ENCODE results near the gene CCDC188. TPM values are rescaled to one million over a fixed set of nuclear protein-coding genes. Genes with fewer than 3 reads are reported as not detected.

The CCDC188 gene
- total RNA-seq, 1 experiment from 2014 or later, result not detected

DNA sequence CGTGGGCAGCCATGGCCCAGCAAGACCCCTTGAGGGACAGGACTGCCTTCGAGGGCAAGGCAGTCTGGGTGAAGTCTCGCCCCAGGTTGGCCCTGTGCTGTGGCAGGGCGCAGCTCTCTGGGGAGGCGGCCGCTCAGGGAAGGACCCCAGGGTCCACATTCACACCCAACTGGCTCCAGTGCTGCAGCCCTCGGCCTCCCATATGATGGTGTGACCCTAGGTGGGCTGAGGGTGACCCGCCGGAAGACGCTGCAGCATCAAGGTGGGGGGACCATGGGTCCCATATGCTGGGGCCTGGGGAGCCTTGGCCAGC is 28.0 kb upstream of the CCDC188 start:
- H3K18ac ChIP-seq (ENCODE audit: insufficient read length, low read depth, low read length), result no peak overlapping the region
- WGBS (ENCODE audit: extremely low coverage, insufficient read length, low lambda C conversion rate), result no CpG with 5 or more reads among the region's 10 CpGs
- H2AK5ac ChIP-seq (ENCODE audit: insufficient read length, low read length), result no peak overlapping the region
- no peak for DNase-seq
- no peaks in the 10 kb centered on the region for H3K23me2 ChIP-seq (ENCODE audit: insufficient read length, low read depth, low read length, poor library complexity, severe bottlenecking)
- Mint-ChIP-seq H3K4me3 (no peak overlapping the region), H3K27me3 (ENCODE audit: low read depth) (no peaks in the 10 kb centered on the region; the same call in 1 of the 2 replicates), H3K27ac (no peak overlapping the region), H3K36me3 (ENCODE audit: insufficient read depth in 1 of 3, low read depth in 3 of 3) (no peaks in the 10 kb centered on the region), H3K4me1 (peaks cover 3 to 17% of the 10 kb centered on the region in 2 experiments; a peak in 2 of 4 replicates), H3K9me3 (no peaks in the 10 kb centered on the region; a peak in 1 of 5 replicates)
- no peak overlapping the region for H2BK15ac ChIP-seq (ENCODE audit: low read depth, low read length)
- H2BK20ac ChIP-seq (ENCODE audit: low read depth, low read length, poor library complexity, severe bottlenecking), result no peak overlapping the region
- no peak overlapping the region for H4K91ac ChIP-seq (ENCODE audit: insufficient read length, low read depth, low read length)
- H3K27ac ChIP-seq (ENCODE audit: insufficient read length, low read depth, low read length), result no peak overlapping the region
- TF ChIP-seq, protein P1, sequence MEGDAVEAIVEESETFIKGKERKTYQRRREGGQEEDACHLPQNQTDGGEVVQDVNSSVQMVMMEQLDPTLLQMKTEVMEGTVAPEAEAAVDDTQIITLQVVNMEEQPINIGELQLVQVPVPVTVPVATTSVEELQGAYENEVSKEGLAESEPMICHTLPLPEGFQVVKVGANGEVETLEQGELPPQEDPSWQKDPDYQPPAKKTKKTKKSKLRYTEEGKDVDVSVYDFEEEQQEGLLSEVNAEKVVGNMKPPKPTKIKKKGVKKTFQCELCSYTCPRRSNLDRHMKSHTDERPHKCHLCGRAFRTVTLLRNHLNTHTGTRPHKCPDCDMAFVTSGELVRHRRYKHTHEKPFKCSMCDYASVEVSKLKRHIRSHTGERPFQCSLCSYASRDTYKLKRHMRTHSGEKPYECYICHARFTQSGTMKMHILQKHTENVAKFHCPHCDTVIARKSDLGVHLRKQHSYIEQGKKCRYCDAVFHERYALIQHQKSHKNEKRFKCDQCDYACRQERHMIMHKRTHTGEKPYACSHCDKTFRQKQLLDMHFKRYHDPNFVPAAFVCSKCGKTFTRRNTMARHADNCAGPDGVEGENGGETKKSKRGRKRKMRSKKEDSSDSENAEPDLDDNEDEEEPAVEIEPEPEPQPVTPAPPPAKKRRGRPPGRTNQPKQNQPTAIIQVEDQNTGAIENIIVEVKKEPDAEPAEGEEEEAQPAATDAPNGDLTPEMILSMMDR (conservative IDR thresholded peaks at IDR 0.05), result no peak
- no peak overlapping the region for H2AFZ ChIP-seq (ENCODE audit: low read length)
- H3K9ac ChIP-seq (ENCODE audit: extremely low read depth, insufficient read length, low read length), result no peak overlapping the region
- no peaks in the 10 kb centered on the region for H3K4me1 ChIP-seq (ENCODE audit: insufficient read depth, low read length)
- H4K20me1 ChIP-seq (ENCODE audit: control insufficient read depth, insufficient read depth, insufficient read length), result peaks cover 3% of the 10 kb centered on the region
- H3K4me2 ChIP-seq (ENCODE audit: insufficient read depth, insufficient read length, low read length), result no peak overlapping the region
- H3K79me1 ChIP-seq (ENCODE audit: insufficient read depth, low read depth, low read length, poor library complexity, severe bottlenecking), result no peaks in the 10 kb centered on the region
- H3K4ac ChIP-seq (ENCODE audit: low read depth, low read length), result no peak overlapping the region
- H2BK120ac ChIP-seq (ENCODE audit: low read depth, low read length, poor library complexity, severe bottlenecking), result no peak overlapping the region
- no peak overlapping the region for H3K56ac ChIP-seq (ENCODE audit: insufficient read length, low read depth, low read length)
- H3T11ph ChIP-seq (ENCODE audit: low read length), result no peak overlapping the region
- no peak overlapping the region for H4K8ac ChIP-seq (replicated peaks; ENCODE audit: insufficient read length, low read depth, low read length)
- no peak overlapping the region for H3K23ac ChIP-seq (ENCODE audit: insufficient read length, low read depth, low read length)
- no peak overlapping the region for H4K5ac ChIP-seq (ENCODE audit: insufficient read length, low read depth, low read length)
- no peaks in the 10 kb centered on the region for H3K27me3 ChIP-seq (ENCODE audit: insufficient read depth, low read length)
- no peaks in the 10 kb centered on the region for H3K9me3 ChIP-seq (ENCODE audit: control insufficient read depth, low read depth, low read length)
- H2BK12ac ChIP-seq (ENCODE audit: insufficient read length, low read depth, low read length), result no peak overlapping the region
- no peaks in the 10 kb centered on the region for H3K79me2 ChIP-seq (ENCODE audit: insufficient read depth, low read length)
- H2BK5ac ChIP-seq (ENCODE audit: insufficient read length, low read length), result no peak overlapping the region
- H3K14ac ChIP-seq (ENCODE audit: insufficient read depth, low read length), result no peak overlapping the region

All from H9 (cell line).